HG02588 (cell line): ENCODE data around the gene SLC17A4.

Experiments
- ATAC-seq: cut with Tn5 transposase; IDR thresholded peaks from one replicate; pipeline ENCODE4 v1.9.1; 2021; ENCODE audit warnings: mild to moderate bottlenecking, moderate library complexity; ENCODE audit not compliant: unreplicated experiment

SLC17A4 gene, protein sequence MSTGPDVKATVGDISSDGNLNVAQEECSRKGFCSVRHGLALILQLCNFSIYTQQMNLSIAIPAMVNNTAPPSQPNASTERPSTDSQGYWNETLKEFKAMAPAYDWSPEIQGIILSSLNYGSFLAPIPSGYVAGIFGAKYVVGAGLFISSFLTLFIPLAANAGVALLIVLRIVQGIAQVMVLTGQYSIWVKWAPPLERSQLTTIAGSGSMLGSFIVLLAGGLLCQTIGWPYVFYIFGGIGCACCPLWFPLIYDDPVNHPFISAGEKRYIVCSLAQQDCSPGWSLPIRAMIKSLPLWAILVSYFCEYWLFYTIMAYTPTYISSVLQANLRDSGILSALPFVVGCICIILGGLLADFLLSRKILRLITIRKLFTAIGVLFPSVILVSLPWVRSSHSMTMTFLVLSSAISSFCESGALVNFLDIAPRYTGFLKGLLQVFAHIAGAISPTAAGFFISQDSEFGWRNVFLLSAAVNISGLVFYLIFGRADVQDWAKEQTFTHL

DNA sequence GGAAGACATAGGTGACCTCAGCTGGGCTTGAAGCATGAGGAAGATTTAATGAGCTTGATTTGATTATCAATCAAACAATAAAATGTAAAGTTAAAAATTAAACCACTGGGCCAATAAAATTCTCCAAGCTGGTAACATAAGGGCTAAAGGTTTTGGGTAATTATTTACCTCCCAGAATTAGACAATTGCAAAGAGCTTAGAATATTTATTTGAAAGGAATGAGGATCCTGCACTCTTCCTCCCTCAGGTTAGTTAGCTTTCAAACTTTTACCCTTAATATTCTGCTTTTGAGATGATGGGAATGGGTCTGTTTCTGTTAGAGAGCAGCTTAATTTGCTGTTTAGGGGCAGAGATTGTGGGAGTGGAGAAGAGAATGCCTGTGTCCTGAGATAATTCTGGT is at the start of gene SLC17A4:
Gene SLC17A4, plus strand, starts transcription at position 208 of the 400 bp plus-strand sequence. CDS start 7,221 bp downstream, outside the sequence.
- ATAC-seq, result no peak

GRCh38 chr6:25706314-25707014 is 48.1 kb upstream of the SLC17A4 start:
- ATAC-seq, result no peak

- ATAC-seq, result no peak
These were observed 44.8 kb upstream of the SLC17A4 start for GRCh38 chr6:25709761-25710160.

DNA sequence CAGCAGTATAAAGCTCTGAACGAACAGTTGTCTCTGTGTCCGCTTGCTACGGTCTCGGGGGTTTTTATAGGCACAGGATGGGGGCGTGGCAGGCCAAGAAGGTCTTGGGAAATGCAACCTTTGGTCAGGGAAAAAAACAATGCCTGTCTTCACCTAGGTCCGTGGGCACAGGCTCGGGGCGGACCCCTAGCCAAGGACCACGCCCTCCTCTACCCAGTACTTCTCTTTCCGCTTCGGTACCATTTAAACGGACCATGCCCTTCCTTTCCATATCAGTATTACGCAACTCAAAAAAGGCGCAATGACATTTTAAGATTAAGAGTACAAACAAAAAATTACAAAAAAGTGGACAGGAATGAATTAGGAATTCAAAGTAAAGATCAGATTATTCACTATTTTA is 44.3 kb upstream of the SLC17A4 start:
- no peak for ATAC-seq

- no peak for ATAC-seq
These were observed 40.7 kb upstream of the SLC17A4 start for GRCh38 chr6:25713824-25714223.

DNA sequence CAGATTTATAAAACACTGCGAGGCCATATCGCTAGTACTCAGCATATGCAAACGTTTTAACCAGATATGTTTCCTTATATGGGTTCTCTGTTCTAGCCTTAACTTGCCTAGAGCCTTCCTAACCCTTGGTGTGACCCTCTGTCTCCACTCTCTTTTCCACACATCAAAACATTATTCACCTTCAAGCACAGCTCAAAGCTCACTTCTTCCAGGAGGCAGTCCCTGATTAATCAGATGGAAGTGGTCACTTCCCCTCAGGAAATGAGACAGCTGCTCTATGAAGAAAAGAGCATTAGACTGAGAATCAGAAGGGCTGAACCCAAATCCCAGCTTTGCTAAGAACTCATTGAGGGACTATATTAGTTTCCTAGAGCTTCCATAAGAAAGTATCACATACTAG is 39.8 kb upstream of the SLC17A4 start:
- ATAC-seq, result no peak

GRCh38 chr6:25715794-25716193 is 38.7 kb upstream of the SLC17A4 start:
- no peak for ATAC-seq

GRCh38 chr6:25717866-25718740 is 36.4 kb upstream of the SLC17A4 start:
- no peak for ATAC-seq

GRCh38 chr6:25726122-25726911 is 28.2 kb upstream of the SLC17A4 start:
- no peak for ATAC-seq

DNA sequence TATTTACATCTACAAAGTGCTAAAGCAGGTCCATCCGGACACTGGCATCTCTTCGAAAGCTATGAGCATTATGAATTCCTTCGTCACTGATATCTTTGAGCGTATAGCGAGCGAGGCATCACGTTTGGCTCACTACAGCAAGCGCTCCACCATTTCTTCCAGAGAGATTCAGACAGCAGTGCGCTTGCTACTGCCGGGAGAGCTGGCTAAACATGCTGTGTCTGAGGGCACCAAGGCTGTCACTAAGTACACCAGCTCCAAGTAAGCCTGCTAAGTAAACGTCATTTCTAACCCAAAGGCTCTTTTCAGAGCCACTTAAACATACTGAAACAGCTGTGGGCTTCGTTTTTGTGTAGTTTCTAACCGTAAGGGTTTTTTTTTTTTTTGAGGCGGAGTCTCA is 27.5 kb upstream of the SLC17A4 start:
- no peak for ATAC-seq

GRCh38 chr6:25730907-25731306 is 23.6 kb upstream of the SLC17A4 start:
- no peak for ATAC-seq

- no peak for ATAC-seq
These were observed 22.8 kb upstream of the SLC17A4 start for GRCh38 chr6:25731721-25732120.

DNA sequence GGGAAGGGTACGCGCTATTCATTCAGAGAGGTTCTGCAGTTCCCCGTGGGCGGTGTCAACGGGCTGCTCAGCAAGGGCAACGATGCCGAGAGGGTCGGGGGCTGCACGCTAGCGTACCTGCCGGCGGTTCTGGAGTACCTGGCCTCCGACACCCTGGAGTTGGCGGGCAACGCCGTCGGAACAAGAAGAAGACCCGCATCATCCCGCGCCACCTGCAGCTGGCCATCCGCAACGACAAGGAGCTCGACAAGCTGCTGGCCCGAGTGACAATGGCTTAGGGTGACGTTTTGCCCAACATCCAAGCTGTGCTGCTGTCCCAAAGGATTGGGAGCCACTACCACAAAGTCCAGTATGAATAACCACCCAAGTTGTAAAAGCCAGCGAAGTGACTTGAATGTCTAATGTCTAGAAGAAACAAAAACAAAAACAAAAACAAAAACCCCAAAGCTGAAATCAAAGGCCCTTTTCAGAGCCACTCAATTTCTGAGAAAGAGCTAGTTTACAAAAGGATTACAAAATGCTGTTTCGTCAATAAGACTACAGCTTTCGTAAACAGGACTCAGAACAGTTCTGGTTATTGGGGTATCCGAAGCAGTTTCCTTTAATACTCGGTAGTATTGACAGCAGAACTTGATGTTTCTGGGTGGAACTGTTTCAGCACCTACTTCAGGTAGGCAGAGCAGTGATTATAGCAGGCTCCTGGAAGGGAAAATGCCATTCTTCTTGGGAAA is 21.9 kb upstream of the SLC17A4 start:
- ATAC-seq, result no peak

DNA sequence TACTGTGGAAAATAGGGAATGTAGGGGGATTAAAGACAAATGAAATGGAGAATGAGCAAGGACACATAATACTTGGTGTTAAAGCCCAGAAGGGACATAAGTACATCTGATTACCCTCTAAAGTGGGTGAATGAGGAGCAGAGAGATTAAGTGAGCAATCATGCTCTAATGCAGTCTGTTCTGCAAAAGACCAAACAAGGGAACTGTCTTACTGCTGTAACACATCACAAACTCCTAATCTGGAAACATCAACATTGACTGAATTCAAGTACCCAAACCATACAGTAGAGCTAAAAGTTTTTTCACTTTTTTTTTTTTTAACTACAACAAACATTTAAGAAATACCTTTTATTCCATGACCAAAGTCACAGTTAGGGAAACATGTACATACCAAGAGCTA is 19.3 kb upstream of the SLC17A4 start:
- no peak for ATAC-seq

DNA sequence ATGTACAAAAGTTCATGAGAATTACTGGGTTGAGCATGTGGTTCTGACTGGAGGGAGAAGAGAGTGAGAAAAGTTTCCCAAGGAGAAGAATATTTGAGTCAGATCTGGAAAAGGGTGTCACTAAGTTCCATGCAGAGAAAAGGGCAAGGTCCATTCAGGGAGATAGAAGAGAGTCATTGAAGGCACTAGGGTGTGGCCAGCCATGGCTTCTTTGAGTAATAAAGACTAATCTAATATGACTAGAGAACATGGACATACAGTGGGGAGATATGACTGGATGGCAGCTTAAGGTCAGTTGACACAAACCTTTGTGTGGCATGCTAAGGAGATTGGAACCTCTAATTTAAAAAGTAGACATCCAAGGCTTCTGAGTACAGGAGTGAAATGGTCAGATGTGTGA is 10.7 kb upstream of the SLC17A4 start:
- ATAC-seq, result no peak

- ATAC-seq, result no peak
These were observed 8.7 kb upstream of the SLC17A4 start for GRCh38 chr6:25745836-25746235.

DNA sequence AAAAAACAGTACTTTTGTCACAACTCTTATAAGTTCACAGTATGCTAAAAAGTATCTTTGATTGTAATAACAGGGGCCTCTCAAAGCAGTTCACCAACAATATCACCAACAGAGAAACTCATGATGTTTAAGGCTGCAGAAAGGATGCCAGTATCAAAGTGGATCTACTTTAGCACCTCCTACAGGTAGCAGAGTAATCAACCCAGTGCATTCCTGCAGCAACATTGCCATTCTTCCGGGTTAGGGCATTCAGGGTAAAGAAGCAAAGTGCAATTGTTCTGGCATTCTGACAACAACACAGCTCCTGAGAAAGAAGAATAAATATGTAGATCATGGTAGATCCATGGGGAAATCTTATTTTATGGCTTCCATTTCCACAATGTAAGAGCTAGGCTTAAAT is 7.6 kb upstream of the SLC17A4 start:
- no peak for ATAC-seq

GRCh38 chr6:25747477-25747876 is 7.1 kb upstream of the SLC17A4 start:
- ATAC-seq, result no peak

DNA sequence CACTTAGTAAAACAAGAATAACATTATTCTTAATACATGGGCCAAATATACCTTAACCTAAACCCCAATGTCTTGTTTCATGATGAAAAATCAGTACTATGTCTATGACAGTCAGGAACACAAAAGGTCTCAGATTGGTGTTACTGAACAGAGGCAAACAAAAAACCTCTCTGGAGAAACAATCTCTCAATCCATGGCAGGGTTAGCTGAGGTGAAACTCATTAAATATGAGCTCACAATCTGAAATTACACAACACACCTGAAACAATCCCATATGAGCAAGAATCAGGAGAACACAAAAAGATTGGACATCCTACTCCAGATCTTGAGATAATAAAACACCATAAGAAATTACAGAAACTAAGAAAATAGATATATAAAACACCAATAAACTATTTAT is 6.5 kb upstream of the SLC17A4 start:
- no peak for ATAC-seq
